ENCODE measurements around the gene MAD1L1. TPM values are rescaled to one million over a fixed set of nuclear protein-coding genes. Genes with fewer than 3 reads are reported as not detected.

MAD1L1 gene
- total and polyA plus RNA-seq, 2 of the 13 experiments (the other 11 are each of a cell fraction or from before 2014, with no cell fraction given) = 17.4 to 64.7 TPM

GRCh38 chr7:2128601-2129322 lies 104.0 kb downstream of the MAD1L1 start (continued):
- no peak for TF ChIP-seq ARID4A (CRISPR knock-in tag; IDR thresholded peaks at IDR 0.05; ENCODE audit: borderline replicate concordance)
- no peak for TF ChIP-seq ZBTB42 (CRISPR knock-in tag; IDR thresholded peaks at IDR 0.05)
- no peak for TF ChIP-seq CBFB (CRISPR knock-in tag; IDR thresholded peaks at IDR 0.05)

GRCh38 chr7:2126621-2127020 lies 106.1 kb downstream of the MAD1L1 start:
- Histone ChIP-seq H3K27ac (ENCODE audit: extremely low read length, insufficient read depth, low read length) (no peak overlapping the region), H3K4me3 (replicated peaks in 1 of 3; ENCODE audit: insufficient read depth in 1 of 3, low read depth in 2 of 3, low read length in 3 of 3) (no peak overlapping the region), H4K20me1 (ENCODE audit: insufficient read depth, low read length) (no peaks in the 10 kb centered on the region), H3K36me3 (replicated peaks in 1 of 2; ENCODE audit: control insufficient read depth in 1 of 2, insufficient read depth in 2 of 2, low read length in 2 of 2) (peaks cover 14 to 44% of the 10 kb centered on the region in 2 experiments; a peak in 4 of 5 replicates), H3K4me2 (ENCODE audit: low read depth, low read length) (no peak overlapping the region), H2AFZ (ENCODE audit: low read length) (no peak overlapping the region), H3K79me2 (ENCODE audit: insufficient read depth, low read length) (no peaks in the 10 kb centered on the region), H3K9me3 (ENCODE audit: low read length) (no peaks in the 10 kb centered on the region), H3K9ac (ENCODE audit: insufficient read depth, low read depth, low read length) (no peak overlapping the region), H3K27me3 (ENCODE audit: control insufficient read depth in 1 of 2, insufficient read depth in 2 of 2, low read length in 2 of 2) (no peaks in the 10 kb centered on the region), H3K4me1 (ENCODE audit: insufficient read depth, low read length) (no peaks in the 10 kb centered on the region)
- in situ Hi-C loops (cut with HindIII; ENCODE audit: extremely low pct_ligation_motif_present, low pct_unique_long_range_greater_than_20kb) (no loop called here), intact Hi-C loops (cut with micrococcal nuclease; ENCODE audit: unreplicated experiment) (no loop called here)
- DNase-seq (ENCODE audit: low spot score) (no peak), FAIRE-seq (no peak), ATAC-seq (no peak)
- POLR2A ChIA-PET = no interaction called here
- CTCF ChIA-PET (ENCODE audit: low intra/inter-chr PET ratio, low total read pairs) = no interaction called here
- no TSS peak for BruUV-seq (replicated peaks)
- WGBS (ENCODE audit: low lambda C conversion rate) = 96% methylated on average over 9 of the region's 9 CpGs
- TF ChIP-seq DNMT1 (CRISPR knock-in tag; IDR thresholded peaks at IDR 0.05) (no peak), ZNF562 (CRISPR knock-in tag; IDR thresholded peaks at IDR 0.05; ENCODE audit: borderline replicate concordance) (no peak), ZNF329 (CRISPR knock-in tag; IDR thresholded peaks at IDR 0.05; ENCODE audit: low read depth) (no peak), NR2F6 (IDR thresholded peaks at IDR 0.05) (no peak), NR2F6 (CRISPR knock-in tag; IDR thresholded peaks at IDR 0.05) (no peak), ZNF710 (CRISPR knock-in tag; IDR thresholded peaks at IDR 0.05; ENCODE audit: borderline replicate concordance) (no peak), NFKB2 (CRISPR knock-in tag; IDR thresholded peaks at IDR 0.05; ENCODE audit: borderline replicate concordance) (no peak), NFAT5 (CRISPR knock-in tag; IDR thresholded peaks at IDR 0.05) (no peak), ZNF652 (CRISPR knock-in tag; IDR thresholded peaks at IDR 0.05; ENCODE audit: borderline replicate concordance, low read depth) (no peak)

All from HepG2 (cell line).